HG02938 (cell line): ENCODE measurements around the gene ZBTB25.

ENCODE experiments used
- ATAC-seq: cut with Tn5 transposase; IDR thresholded peaks from one replicate; pipeline ENCODE4 v1.9.1; 2021; ENCODE audit warnings: mild to moderate bottlenecking, moderate library complexity; ENCODE audit not compliant: unreplicated experiment

Gene ZBTB25

GRCh38 chr14:64407329-64407728 is 96.3 kb downstream of the ZBTB25 start:
- ATAC-seq: no peak

GRCh38 chr14:64405295-64405694 is 98.3 kb downstream of the ZBTB25 start:
- ATAC-seq: no peak

GRCh38 chr14:64401949-64402348 is 101.7 kb downstream of the ZBTB25 start:
- ATAC-seq: no peak

- ATAC-seq: no peak
Observed at GRCh38 chr14:64400829-64401459, 102.7 kb downstream of the ZBTB25 start.
